Breast epithelium (tissue), 4 donors: ENCODE measurements around the gene SNX14. TPM values are rescaled to one million over a fixed set of nuclear protein-coding genes. Genes with fewer than 3 reads are reported as not detected.

Experiments used
- DNase-seq, 2 donors: peaks; one replicate each; pipeline ENCODE4 v3.0.0-alpha.2; 2019; ENCODE audit warnings: low spot score in 2 of 2
- H3K27ac ChIP-seq, 2 donors: fragments of 200-600 bp; sonication (generic) in 1 of 2; one replicate each; pipeline ENCODE4 v1.5.1; 2016 to 2019; ENCODE audit warnings: mild to moderate bottlenecking in 1 of 2
- H3K27me3 ChIP-seq, 2 donors: fragments of 200-600 bp; sonication (generic) in 1 of 2; one replicate each; pipeline versions ENCODE4 v1.5.1 to v1.6.0; 2017 to 2019; ENCODE audit warnings: control low read depth in 1 of 2, mild to moderate bottlenecking in 1 of 2
- H3K36me3 ChIP-seq: fragments of 200-600 bp; one replicate; pipeline ENCODE4 v1.5.1; 2019
- H3K4me1 ChIP-seq, 2 donors: fragments of 200-600 bp; sonication (generic); one replicate each; pipeline ENCODE4 v1.5.1; 2016 to 2019; ENCODE audit warnings: control low read depth in 1 of 2
- H3K4me3 ChIP-seq, 3 donors: fragments of 200-600 bp; sonication (generic); 1 replicate in 2 of 3; 2 replicates in 1 of 3; pipeline ENCODE4 v1.5.1; 2016 to 2019; ENCODE audit warnings: mild to moderate bottlenecking in 3 of 3, moderate library complexity in 2 of 3
- H3K9me3 ChIP-seq, 2 donors: fragments of 200-600 bp; sonication (generic) in 1 of 2; one replicate each; pipeline ENCODE4 v1.5.1; 2016 to 2019; ENCODE audit warnings: control low read depth in 1 of 2
- POLR2A ChIP-seq: fragments of 450-650 bp; IDR thresholded peaks from one replicate; pipeline ENCODE4 v1.6.1; 2016; ENCODE audit warnings: antibody characterized with exemption, mild to moderate bottlenecking, moderate library complexity
- POLR2AphosphoS5 ChIP-seq, 3 donors: sonication (generic); formaldehyde crosslinking; IDR thresholded peaks; one replicate each; pipeline ENCODE4 v1.6.1; 2017; ENCODE audit warnings: antibody characterized with exemption in 3 of 3
- intact Hi-C: fragments of 100-400 bp; cut with DNase I; formaldehyde crosslinking; loops from one replicate; pipeline ENCODE4 v1.15.1; 2023; ENCODE audit warnings: low total_unique reads
- total RNA-seq, 3 donors: library from RNA; depleted of rRNA; stranded (reverse); fragments of >200 nt; gene quantifications; one replicate each; pipeline ENCODE4 v1.1.0, GENCODE V29; 2016
- TF ChIP-seq, protein P1 (sequence below), 3 donors: fragments of 450-650 bp; IDR thresholded peaks; one replicate each; pipeline ENCODE4 v1.5.1; 2016 to 2017; ENCODE audit warnings: antibody characterized with exemption in 3 of 3, mild to moderate bottlenecking in 3 of 3, moderate library complexity in 3 of 3

The SNX14 gene
- total RNA-seq, 3 donors from 2014 or later = 72.2 to 126 (median 103) TPM

DNA sequence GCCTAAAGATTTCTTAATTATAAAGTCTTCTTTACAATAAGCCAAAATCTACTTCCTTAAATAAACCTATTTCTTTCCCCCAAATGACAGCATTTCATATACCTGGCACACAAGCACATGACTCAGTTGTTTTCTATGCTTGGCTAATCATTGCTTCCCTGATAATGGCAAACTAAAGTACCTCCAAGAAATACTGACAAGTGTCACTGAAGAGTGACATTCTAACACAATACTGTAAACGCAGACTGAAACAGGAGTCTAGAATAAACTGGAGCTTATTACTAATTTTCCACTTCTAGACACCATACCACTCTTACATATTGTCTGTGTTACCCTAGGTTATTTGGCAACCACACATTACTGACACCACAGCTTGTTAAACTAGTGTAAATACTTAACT lies 34.7 kb upstream of the SNX14 start:
- Histone ChIP-seq H3K27me3 (no peaks in the 10 kb centered on the region), H3K9me3 (no peaks in the 10 kb centered on the region), H3K4me1 (no peaks in the 10 kb centered on the region), H3K36me3 (no peaks in the 10 kb centered on the region), H3K4me3 (no peak overlapping the region), H3K27ac (no peak overlapping the region)
- TF ChIP-seq POLR2AphosphoS5 (IDR thresholded peaks at IDR 0.05) = no peak
- TF ChIP-seq, protein P1, sequence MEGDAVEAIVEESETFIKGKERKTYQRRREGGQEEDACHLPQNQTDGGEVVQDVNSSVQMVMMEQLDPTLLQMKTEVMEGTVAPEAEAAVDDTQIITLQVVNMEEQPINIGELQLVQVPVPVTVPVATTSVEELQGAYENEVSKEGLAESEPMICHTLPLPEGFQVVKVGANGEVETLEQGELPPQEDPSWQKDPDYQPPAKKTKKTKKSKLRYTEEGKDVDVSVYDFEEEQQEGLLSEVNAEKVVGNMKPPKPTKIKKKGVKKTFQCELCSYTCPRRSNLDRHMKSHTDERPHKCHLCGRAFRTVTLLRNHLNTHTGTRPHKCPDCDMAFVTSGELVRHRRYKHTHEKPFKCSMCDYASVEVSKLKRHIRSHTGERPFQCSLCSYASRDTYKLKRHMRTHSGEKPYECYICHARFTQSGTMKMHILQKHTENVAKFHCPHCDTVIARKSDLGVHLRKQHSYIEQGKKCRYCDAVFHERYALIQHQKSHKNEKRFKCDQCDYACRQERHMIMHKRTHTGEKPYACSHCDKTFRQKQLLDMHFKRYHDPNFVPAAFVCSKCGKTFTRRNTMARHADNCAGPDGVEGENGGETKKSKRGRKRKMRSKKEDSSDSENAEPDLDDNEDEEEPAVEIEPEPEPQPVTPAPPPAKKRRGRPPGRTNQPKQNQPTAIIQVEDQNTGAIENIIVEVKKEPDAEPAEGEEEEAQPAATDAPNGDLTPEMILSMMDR (IDR thresholded peaks at IDR 0.05) = no peak
- no peak for TF ChIP-seq POLR2A
- no peak for DNase-seq
- intact Hi-C loops = no loop called here

DNA sequence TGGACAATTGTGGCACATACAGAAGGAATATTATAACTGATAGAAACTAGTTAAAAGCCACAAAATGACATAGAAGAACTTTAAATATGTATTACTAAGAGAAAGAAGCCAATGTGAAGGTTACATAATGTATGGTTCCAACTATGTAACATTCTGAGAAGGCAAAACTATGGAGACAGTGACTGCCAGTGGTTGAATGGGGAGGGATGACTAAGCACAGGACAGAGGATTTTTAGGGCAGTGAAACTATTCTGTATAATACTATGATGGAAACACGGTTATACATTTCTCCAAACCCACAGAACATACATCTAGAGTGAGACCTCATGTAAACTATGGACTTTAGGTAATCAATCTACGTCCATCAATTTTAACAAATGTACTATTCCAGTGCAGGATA lies 26.6 kb upstream of the SNX14 start:
- DNase-seq = no peak
- no peaks in the 10 kb centered on the region for H3K27me3 ChIP-seq
- intact Hi-C loops = no loop called here
- H3K4me1 ChIP-seq = no peaks in the 10 kb centered on the region
- no peak for TF ChIP-seq POLR2AphosphoS5 (IDR thresholded peaks at IDR 0.05)
- TF ChIP-seq, protein P1 (IDR thresholded peaks at IDR 0.05) = no peak
- no peak for TF ChIP-seq POLR2A
- no peaks in the 10 kb centered on the region for H3K9me3 ChIP-seq
- H3K4me3 ChIP-seq = no peak overlapping the region
- no peaks in the 10 kb centered on the region for H3K36me3 ChIP-seq
- no peak overlapping the region for H3K27ac ChIP-seq

DNA sequence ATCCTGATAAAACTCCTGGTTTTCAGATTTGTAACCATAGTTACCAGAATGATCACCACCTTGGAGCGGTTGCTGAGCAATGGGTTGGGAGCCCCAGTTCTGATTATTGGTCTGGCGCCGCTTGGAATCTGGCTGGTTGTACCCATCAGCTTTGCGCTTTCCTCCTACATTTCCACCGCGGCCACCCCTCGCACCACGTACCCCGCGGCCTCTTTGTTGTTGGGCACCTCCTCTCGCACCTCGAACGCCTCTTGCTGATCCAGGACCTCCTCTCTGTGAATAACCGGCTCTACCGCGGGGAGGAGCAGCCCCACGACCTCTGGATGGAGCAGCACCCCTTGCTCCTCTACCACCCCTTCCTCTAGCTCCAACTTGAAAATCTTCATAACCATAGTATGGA lies 21.1 kb upstream of the SNX14 start:
- Histone ChIP-seq H3K4me3 (no peak overlapping the region), H3K9me3 (no peaks in the 10 kb centered on the region), H3K36me3 (peaks cover 7% of the 10 kb centered on the region), H3K27ac (no peak overlapping the region), H3K4me1 (no peaks in the 10 kb centered on the region), H3K27me3 (no peaks in the 10 kb centered on the region)
- intact Hi-C loops = no loop called here
- TF ChIP-seq POLR2A (no peak), POLR2AphosphoS5 (IDR thresholded peaks at IDR 0.05) (no peak)
- TF ChIP-seq, protein P1 (IDR thresholded peaks at IDR 0.05) = no peak
- no peak for DNase-seq

DNA sequence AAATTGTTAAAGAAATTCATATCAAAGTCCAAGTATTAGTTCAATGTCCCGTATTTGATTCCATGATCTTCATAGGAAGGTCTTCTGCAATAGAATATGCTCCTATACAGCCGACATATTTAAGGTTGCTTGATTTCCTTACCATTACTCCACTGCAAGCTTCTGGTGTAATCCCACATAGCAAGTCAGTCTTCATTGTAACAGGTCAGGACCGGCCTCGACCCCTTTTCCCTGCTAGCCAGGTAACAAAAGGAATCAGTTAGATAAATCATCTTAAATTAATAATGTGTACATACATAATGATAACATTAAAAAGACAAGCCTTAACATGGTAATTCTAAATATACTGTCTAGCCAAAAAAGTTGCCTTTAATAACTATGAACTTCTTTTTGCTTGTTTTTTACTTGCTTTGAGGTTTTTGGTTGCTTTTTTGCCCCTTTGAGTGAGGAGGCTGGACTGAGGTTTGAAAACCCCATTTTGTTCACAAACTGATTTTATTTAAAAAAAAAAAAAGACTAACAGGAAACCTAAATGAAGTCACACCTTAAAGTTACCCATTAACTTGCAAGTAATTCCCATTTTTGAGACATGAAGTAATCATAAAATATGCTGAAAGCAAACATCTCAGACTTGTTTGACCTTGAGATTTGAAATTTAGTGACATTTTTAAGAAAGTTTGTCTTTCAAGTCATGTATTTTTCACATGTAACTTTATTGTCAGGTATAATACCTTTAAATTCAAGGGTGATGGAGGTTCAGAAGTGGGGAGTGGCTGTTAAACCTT lies 19.2 kb upstream of the SNX14 start:
- no peak for DNase-seq
- TF ChIP-seq, protein P1 (IDR thresholded peaks at IDR 0.05) = no peak
- no peak for TF ChIP-seq POLR2A
- no peak for TF ChIP-seq POLR2AphosphoS5 (IDR thresholded peaks at IDR 0.05)
- Histone ChIP-seq H3K27ac (no peak overlapping the region), H3K9me3 (no peaks in the 10 kb centered on the region), H3K4me3 (no peak overlapping the region), H3K36me3 (peaks cover 7% of the 10 kb centered on the region), H3K27me3 (no peaks in the 10 kb centered on the region), H3K4me1 (no peaks in the 10 kb centered on the region)
- intact Hi-C loops = no loop called here

DNA sequence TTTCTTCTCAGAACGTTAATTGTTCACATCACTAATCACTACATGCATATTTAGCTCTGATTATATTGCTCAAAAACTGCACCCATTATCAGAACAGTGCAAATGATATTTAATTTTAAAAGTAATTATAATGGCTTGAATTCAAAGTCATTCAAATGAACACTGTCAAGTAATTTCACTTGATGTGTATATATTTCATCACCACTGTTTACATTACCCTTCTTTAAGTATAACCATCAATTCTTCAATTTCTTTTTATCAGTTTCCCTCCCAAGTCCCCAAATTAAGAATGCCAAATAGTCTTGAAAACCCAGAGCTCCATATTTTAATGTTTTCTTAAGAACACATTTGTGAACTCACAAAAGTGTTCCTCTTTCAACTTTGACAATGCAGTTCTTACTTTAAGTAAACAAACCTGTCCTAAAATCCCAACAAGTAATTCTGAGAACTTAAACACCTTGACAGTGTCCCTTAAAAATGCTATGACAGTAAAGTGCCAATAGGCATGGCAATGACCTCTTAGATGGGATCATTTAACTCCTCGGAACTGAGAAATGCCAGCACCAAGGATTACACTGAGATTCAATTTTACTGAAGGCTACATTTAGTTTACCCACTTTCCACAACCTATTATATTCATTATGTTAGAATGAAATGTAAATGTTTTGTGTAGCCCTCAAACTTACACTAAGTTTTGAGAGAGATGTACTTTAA lies 16.7 kb upstream of the SNX14 start:
- TF ChIP-seq POLR2A (no peak), POLR2AphosphoS5 (IDR thresholded peaks at IDR 0.05) (no peak)
- TF ChIP-seq, protein P1 (IDR thresholded peaks at IDR 0.05) = no peak
- DNase-seq = no peak
- no peaks in the 10 kb centered on the region for H3K27me3 ChIP-seq
- peaks cover 7% of the 10 kb centered on the region for H3K36me3 ChIP-seq
- H3K27ac ChIP-seq = no peak overlapping the region
- intact Hi-C loops = no loop called here
- H3K9me3 ChIP-seq = no peaks in the 10 kb centered on the region
- no peak overlapping the region for H3K4me3 ChIP-seq
- no peaks in the 10 kb centered on the region for H3K4me1 ChIP-seq
